Fibroblast of the aortic adventitia (primary cell): ENCODE results near the gene ISG20L2. TPM values are rescaled to one million over a fixed set of nuclear protein-coding genes. Genes with fewer than 3 reads are reported as not detected.

ENCODE experiments used
- DNase-seq: peaks from one replicate; pipeline ENCODE4 v3.0.0-alpha.2; 2010; ENCODE audit warnings: low read depth
- H3K4me3 ChIP-seq: 2 replicates; pipeline ENCODE4 v1.5.1; 2011; ENCODE audit warnings: low read depth, mild to moderate bottlenecking, control low read depth, low read length, moderate library complexity
- total RNA-seq: library from RNA; depleted of rRNA; stranded (reverse); fragments of >200 nt; gene quantifications from 2 replicates; pipeline ENCODE4 v1.2.3, GENCODE V29; 2012; ENCODE audit warnings: low replicate concordance
- TF ChIP-seq, protein P1 (sequence below): IDR thresholded peaks from 2 replicates; pipeline ENCODE4 v1.5.1; 2011; ENCODE audit warnings: mild to moderate bottlenecking, low read length, control low read depth, inconsistent platforms; ENCODE audit not compliant: insufficient read depth

ISG20L2 gene
- total RNA-seq, 1 donor, result 27.4 TPM

DNA sequence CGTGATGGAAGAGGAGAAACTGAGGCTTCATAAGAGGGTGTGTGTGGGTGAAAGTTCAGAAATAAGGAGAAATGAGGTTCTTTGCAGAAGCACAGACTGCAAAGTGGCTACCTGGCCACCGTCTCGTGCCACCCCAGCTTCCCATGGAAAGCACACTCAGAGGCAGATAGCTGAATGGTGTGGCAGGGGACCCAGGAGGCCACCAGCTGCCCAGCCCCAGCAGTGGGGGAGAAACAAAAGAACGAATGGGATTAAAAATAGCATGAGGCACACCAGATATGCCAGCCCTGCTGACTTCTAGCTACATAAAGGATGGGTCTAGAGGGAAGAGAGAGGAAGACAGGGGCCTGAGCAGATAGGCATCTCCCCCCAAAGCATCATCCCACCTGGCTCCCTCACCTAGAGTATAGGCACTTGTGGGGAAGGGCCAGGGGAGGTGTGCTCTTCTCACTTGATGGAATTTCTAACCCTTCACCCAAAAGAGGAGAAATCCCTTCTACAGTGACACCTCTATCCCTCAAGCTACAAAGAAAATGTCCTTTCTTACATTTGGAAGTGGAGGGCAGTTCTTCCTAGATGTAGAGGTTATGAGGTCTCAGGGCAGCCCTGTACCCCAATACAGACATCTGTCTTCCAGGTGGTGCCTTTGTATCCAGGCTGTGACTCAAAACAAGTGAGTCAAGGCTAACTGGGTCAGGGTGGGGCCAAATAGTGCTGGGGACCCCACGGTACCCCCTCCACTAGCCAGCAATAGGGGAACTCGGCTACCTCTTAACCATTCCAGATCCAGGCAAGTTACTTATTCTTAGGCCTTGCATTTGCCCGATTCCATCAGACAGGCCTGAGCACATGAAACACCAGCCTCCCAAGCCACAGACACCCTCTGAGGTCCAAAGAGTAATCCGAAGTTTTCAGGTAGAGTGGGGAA is 19.4 kb upstream of the ISG20L2 start:
- TF ChIP-seq, protein P1, sequence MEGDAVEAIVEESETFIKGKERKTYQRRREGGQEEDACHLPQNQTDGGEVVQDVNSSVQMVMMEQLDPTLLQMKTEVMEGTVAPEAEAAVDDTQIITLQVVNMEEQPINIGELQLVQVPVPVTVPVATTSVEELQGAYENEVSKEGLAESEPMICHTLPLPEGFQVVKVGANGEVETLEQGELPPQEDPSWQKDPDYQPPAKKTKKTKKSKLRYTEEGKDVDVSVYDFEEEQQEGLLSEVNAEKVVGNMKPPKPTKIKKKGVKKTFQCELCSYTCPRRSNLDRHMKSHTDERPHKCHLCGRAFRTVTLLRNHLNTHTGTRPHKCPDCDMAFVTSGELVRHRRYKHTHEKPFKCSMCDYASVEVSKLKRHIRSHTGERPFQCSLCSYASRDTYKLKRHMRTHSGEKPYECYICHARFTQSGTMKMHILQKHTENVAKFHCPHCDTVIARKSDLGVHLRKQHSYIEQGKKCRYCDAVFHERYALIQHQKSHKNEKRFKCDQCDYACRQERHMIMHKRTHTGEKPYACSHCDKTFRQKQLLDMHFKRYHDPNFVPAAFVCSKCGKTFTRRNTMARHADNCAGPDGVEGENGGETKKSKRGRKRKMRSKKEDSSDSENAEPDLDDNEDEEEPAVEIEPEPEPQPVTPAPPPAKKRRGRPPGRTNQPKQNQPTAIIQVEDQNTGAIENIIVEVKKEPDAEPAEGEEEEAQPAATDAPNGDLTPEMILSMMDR, result no peak
- H3K4me3 ChIP-seq, result peak overlapping the region; percentile 93
- DNase-seq, result no peak

DNA sequence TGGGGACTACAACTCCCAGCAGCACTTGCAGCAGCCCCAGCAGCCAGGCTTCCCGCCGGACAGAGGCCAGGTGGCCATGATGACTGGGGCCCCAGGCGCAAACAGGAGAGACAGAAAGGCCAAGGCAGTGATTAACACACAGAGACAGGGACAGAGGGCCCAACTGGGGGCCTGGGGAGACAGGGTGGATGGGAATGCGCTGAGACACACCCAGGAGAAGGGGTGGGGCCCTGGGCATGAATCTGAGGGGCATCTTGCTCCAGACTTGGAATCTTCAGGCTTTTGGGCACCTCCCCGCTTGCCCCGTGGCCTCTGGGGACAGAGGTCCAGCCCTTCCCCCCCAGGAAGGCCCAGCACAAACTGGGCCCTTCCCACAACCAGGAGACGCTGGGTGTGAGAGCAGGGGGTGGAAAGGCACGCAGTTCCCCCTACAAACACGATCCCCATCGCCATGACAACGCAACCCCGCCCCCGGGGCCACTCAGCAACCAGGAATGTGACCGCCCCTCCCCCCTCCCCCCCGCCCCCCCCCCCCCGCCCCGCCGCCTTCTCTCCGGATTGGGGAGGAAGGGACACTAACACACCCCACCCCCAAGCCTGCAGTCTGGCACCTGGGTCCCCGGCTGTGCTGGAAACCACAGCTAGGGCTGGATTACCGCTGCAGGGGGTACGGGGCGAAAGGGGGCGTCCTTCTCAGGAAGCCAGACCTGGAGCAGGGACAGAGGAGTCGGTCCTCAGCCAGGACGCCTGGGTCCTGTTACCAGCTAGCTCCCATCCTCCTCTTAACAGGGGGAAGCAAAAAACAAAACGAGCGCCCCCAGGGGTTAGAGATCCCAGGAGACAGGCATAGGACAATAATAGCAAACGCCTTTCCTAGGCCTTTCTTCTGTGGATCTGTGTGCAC is 18.4 kb upstream of the ISG20L2 start:
- H3K4me3 ChIP-seq, result peak overlapping the region; percentile 93
- DNase-seq, result peak; percentile 95
- TF ChIP-seq, protein P1, result peak; percentile 6

DNA sequence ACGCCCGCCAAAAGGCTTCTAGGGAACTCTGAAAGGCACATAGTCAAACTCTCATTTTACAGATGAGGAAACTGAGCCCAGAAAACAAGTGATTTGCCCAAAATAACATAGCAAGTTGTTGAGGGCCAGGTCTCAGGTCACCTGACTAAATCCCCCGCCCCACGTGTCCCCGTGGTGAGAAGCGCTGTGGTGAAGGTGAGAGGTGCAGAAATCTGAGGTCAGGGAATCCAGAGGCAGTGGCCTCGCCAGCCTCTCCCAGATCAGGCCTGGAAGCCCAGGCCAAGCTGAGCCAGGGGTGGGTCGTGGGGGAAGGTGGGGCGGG is 17.8 kb upstream of the ISG20L2 start:
- peak overlapping the region; percentile 65 for H3K4me3 ChIP-seq
- TF ChIP-seq, protein P1, result no peak
- DNase-seq, result no peak

DNA sequence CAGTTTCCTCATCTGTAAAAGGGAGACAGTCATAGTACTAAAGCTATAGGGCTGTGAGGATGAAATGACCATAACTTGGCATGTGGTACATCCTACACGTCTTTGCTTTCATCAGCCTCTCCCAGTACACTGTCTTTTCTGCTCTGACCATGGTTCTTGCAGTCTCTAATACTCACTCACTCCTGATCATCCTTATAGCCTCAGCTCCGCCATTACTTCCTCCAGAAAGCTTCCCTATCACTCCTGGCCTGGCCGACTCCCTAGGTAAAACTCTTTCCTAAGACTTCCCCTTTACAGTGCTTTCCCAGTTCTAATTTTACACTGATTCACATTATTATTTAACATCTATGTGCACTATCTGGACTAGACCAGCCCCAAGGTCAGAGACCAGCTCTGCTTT is 17.3 kb upstream of the ISG20L2 start:
- DNase-seq, result no peak
- H3K4me3 ChIP-seq, result no peak overlapping the region
- TF ChIP-seq, protein P1, result no peak

DNA sequence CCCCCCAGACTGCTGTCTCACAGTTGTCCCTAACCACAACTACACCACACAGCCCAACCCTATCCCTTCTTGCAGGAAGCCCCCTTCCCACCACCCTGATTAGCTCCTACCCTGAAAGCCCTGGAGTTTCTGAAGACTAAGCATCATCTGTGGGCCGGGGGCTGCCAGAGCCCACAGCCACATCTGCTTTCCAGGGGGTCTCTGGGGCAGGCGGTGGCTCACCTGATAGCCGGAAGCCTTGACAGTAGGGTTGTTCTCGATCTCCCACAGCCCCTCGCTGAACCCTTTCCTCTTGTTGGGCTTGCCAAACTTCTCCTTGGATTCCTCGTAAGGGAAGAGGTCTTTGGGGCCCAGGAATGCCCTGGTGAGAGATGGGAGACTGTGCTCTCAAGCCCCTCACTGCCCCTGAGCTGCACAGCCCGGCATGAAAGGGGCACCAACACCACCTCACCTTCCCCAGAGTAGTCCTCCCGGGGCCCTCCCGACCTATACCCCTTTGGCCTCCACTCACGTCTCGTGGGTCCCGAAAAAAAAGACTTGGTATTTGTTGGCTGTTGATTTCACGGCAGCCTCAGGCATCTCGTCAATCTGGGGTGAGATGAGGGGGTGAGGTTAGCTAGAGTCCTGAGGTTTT is 16.3 kb upstream of the ISG20L2 start:
- TF ChIP-seq, protein P1, result no peak
- no peak for DNase-seq

DNA sequence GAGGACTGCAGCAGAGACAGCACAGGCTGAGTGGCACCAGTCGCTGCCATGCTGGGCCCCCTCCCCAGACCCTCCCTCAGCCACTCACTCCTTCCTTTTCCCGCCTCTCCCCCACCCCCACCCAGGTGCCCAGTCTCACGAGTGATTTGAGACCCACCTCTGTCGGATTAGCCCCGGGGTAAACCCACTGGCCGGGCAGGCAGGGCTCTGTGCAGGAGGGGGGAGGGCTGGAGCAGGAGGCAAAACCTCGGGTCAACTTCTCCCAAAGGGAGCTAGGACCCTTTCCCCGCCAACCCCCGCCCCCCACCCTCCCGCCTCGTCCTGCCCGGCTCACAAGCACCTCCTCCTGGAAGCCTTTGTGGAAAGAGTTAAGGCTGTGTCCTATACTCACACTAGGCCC is 15.8 kb upstream of the ISG20L2 start:
- no peak overlapping the region for H3K4me3 ChIP-seq
- TF ChIP-seq, protein P1, result no peak
- no peak for DNase-seq

More for the DNA sequence above, 16.3 kb upstream of the ISG20L2 start:
- no peak overlapping the region for H3K4me3 ChIP-seq
